GM11168 (cell line): ENCODE measurements around the gene PGAP2.

Source experiments
- in situ Hi-C: fragments of 300-500 bp; cut with MboI; formaldehyde crosslinking; loops from one replicate; pipeline ENCODE4 v1.12.0; 2022; ENCODE audit warnings: low sequenced_read_pairs; ENCODE audit not compliant: unreplicated experiment

Gene PGAP2

DNA sequence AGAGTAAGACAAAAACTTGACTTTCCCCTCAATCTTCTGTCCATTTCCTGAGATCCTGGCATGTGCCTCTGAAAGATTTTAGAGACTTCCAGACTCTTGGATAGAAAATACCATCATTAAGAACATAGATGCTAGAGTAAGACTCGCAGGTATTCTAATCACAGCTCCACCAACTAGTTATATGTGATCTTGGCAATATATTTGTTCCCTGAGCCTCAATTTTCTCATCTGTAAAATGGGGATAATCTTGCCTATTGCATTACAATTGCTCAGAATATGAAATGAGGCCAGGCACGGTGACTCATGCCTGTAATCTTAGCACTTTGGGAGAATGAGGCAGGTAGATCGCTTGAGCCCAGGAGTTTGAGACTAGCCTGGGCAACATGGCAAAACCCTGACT is 21.7 kb downstream of the PGAP2 start:
- in situ Hi-C loops = no loop called here

DNA sequence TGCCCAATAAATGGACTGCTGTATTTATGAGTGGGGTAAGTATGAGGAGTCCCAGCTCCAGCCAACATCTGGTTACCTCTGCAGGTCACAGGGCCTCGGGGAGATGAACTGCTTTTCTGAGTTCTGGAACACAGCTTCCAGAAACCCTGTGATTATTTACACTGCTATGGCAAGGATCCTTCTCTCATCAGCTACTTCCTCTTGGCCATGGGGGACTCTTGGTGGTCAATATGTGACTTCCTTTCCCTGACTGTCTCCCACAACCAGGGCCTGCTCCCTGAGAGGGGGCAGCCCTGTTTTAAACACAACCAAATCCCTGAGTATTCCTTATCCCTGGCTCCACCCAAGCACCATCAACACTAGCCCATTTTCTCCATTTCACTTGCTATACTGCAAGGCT is 22.4 kb downstream of the PGAP2 start:
- in situ Hi-C loops = no loop called here

- in situ Hi-C loops = no loop called here
Measured at GRCh38 chr11:3831378-3832239, 23.2 kb downstream of the PGAP2 start.

GRCh38 chr11:3832816-3833215 is 24.5 kb downstream of the PGAP2 start:
- in situ Hi-C loops = no loop called here

DNA sequence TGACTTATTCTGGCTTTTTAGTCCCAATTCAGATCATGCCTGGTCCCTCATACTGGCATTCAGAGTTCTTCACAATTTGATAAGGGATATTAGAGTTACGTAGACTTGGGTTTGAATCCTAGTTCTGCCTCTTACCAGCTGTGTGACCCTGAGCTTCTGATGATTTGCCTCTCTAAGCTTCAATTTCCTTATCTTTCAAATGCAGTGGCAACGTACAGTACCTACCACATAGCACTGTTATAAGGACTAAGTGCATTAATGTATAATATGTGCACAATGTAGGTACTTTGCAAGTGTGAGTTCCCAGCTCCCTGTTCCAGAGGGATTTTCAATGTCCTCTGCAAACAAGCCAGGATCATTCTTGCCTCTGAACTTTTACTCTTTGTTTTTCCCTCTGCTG is 25.1 kb downstream of the PGAP2 start:
- in situ Hi-C loops = no loop called here

DNA sequence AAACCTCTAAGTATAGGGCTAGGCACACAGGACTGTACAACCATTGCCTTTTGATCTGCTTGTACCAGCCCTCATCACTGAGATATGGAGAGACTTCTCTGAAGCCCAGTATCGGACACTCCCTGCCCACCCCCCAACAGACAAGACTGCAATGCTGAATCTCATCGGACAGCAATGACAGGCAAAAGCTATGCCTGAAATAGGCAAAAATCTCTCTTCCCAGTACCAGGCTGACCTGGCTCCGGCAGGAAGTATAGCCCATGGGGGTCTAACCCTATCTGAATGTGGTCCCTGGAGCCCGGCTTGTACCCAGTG is 25.9 kb downstream of the PGAP2 start:
- in situ Hi-C loops = no loop called here

DNA sequence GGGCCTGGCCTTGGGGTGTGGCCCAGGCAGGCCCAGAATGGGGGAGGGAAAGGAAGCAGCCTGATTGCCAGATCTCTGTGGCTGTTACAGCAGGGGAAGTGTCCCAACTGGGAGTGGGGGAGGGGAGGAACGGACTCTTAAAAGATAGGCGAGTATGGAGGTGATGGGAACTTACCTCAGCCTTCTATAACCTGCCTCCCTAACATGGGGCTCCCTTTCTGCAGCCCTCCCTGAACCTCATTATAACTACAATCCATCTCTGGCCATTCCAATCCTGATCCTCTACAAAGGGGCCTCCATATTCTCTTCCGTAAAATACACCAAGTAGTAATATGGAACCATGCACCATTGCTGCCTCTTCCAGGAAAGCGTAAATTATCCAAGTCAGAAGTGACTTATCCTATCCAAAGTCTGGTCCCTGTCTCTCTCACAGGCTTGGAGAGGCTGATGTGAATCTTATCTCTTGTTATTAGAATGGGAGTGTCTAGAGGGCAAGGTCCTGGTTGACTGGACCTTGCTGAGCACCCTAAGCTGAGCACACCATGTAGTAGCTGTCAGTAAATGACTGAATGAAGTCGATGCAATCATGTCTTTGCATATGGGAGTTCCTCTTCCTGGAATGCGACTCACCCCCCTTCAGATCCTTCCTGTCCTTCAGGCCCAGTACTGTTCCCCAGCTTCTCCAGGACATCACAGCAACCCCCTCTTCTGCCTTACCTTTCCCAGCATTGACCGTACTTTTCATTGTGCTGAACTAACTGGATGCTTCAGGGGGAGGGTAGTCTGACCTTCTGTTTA is 26.5 kb downstream of the PGAP2 start:
- in situ Hi-C loops = no loop called here

DNA sequence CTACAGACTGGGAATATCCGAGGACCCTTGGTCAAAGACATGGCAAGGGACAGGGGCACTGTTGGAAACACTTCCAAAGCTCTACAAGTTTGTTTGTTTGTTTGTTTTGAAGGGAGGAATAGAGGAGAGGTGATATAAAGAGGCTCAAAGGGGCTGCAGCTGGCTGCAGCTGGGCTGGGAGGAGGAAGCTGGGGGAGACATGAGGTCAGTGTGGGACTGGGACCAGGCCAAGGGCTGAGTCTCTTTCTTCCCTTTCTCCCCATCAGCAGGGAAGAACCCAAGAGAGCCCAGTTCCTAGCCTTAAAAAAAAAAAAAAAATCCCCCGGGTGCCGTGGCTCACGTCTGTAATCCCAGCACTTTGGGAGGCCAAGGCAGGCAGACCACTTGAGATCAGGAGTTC is 27.4 kb downstream of the PGAP2 start:
- in situ Hi-C loops = no loop called here

DNA sequence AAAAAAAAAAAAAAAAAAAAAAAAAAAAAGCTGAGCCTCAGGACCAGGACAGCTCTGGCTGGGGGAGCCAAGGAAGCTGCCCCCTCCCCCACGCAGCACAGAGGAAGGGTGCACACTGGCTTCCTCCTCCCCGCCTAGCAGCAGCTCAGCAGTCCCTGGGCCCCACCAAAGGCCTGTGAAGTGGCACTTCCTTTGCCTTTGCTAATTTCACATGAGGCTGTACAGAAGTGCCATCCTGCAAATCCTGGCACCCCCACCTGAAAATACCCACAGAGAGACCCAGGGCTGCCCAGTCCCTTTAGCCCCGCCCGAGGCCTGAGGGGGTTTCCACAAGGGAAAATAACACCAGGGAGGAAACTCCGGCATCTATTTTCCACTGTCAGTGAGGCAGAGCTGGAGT is 28.5 kb downstream of the PGAP2 start:
- in situ Hi-C loops = no loop called here

GRCh38 chr11:3837793-3838192 is 29.4 kb downstream of the PGAP2 start:
- in situ Hi-C loops = no loop called here

DNA sequence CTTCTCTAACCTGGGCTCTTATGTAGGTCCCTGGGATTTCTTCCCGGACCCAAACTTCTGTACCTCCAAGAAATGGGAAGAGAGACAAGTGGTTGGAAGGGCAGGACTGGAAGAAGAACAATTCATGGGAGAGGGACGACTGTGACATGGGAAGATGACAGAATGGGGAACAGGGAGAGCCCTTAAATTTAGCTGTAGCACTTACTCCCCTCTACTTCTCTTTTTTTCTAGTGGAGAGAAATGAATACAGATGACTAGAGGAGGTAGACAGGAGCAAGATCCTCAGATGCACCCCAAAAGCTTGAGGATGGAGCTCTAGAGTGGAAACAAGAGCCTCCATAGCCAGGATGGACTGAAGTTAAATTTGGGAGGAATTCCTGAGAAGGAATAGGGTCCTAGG is 30.1 kb downstream of the PGAP2 start:
- in situ Hi-C loops = no loop called here

DNA sequence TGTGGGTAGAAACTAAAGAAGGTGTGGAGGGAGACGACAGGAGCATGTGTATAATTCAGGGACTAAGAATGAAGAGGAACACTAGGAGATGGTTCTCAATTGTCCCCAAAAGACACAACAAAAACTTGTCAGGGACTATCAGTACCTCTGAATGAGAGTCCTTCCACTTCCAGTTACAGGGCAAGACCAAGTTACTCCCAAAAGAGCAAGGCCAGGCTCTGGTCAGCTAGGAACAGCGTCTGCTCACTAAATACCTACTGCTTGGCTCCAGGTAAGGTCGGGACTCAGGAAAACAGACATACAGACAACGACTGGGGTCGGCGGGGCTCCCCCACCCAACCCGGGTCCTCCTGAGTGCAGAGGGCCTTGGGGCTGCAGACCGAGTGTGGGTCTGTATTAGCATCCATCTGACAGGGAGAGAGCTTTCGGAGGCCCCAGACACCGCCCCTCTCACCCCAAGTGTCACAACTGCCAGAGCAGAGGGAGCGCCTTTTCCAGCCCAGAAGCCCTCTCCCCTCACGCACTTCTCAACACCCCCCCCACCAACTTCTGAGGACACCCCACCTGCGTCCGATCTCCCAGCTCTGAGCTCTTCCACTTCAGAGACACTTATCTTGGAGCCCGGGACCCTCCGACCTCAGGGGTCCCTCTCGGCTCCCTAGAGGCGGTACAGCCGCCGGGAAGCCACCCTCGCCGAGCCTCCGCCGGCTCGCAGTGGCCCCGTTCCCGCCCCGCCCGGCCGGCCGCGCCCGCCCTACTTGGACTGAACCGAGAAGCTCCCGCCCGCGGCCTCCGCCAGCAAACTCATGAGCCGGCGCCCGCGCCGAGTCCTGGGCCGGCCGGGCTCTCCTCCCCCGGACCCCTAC is 31.9 kb downstream of the PGAP2 start:
- in situ Hi-C loops = no loop called here

DNA sequence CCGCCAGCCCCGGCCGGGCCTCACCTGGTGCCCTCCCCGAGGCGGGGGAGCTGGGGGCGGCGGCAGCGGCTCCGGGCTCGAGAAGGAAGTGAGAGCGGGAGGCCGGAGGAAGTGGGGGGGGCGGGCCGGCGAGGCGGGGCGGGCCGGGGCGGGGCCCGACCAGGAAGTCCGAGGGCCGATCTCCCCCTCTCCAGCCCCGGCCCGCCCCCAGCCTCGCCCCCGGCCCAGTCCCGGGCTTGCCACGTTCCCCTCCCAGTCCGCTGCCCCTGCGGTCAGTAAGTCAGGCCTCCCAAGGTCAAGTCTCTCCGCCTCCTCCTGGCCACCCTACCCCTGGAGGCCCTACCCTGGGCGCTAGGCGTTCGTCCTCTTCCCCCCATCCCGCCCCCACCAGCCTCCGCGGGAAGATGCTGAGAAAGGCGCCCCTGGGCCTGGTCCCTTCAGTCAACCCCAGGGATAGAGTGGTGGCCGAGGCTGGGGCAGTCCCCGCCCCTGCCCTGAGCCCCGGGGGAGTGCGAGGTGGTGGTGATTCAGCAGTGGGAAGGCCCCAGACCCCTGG is 32.6 kb downstream of the PGAP2 start, which contains the start of gene RHOG:
RHOG (minus strand) TSS at position 90 of the 556 bp plus-strand sequence. CDS start 12,821 bp downstream, outside the sequence.
- in situ Hi-C loops = no loop called here

DNA sequence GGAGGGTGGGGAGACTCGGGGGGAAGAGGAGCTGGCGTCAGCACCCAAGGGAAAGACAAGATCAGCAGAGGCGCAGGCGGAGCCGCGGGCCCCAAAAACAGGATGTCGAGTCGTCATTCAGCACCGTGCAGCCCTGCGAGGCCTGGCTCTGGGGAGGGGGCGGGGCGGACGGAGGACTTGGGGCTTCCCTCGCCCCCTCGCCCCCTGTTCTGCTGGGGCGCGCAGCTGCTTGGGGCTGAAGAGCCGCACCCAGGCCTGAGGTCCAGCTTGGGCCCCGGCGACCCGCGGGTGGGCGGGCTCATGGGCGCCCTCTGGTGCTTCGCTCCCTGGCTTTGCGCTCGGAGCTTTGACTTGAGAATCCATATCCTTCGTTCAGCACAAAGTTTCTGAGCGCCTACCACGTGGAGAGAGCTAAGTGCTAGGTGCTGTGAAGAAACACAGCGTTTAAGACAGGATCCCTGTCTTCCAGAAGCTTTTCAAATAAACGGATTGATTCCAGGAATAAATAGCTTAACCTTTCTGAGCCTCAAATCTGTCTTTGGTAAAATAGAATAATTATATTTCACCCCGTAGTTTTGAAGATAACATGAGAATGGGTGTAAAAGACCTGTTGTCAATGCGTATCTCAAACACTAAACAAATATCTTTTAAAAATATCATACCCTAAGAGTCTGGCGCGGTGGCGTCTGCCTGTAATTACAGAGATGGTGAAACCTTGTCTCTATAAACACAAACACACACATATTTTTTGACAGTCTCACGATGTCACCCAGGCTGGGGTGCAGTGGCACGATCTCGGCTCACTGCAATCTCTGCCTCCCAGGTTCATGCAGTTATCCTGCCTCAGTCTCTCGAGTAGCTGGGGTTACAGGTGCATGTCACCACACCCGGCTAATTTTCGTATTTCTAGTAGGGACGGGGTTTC is 33.3 kb downstream of the PGAP2 start:
- in situ Hi-C loops = no loop called here

GRCh38 chr11:3843326-3843725 is 35.0 kb downstream of the PGAP2 start:
- in situ Hi-C loops = no loop called here

- in situ Hi-C loops = loop anchor here (5.0 kb wide), 1 partner anchor 222 kb away; no protein-coding TSS in a partner anchor
Measured at GRCh38 chr11:3845246-3845645, 36.9 kb downstream of the PGAP2 start.

DNA sequence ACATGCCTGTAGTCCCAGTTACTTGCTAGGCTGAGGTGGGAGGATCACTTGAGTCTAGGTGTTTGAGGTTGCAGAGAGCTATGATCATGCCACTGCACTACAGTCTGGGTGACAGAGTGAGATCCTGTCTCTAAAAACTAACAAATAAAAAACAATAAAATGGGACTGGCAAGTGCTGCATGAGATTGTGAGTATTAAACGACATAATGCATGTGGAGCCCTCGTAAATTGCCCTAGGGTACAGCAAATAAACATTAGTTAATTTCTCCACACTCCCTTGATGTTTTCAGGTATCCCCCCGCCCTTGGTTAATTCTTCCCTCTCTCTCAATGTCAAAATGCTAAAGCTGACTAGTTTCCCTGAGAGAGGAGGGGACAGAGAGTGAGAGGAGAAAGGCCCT is 37.3 kb downstream of the PGAP2 start:
- in situ Hi-C loops = loop anchor here (5.0 kb wide), 1 partner anchor 222 kb away; no protein-coding TSS in a partner anchor

DNA sequence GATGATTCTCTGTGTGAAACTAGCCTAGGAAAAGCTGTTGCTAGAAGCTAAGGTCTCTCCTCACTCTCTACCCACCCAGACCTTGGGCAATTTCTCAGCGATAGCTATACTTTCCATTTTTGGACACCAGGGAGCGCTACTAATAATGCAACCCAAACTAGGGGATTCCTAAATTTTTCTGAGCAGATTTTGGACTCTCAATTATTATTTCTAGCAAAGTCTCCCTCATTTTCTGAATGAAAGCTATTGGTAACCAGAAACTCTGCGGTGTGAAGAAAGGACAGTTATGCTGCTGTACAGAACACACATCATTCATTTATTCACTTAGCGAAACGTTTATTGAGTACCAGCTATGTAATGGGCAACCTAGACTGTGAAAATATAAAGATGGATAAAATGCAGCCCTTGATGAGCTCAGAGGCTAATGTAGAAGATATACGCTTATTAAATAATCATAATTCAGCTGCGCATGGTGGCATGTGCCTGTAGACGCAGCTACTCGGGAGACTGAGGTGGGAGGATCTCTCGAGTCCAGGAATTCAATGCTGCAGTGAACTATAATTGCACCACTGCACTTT is 41.0 kb downstream of the PGAP2 start:
- in situ Hi-C loops = loop anchor here (5.0 kb wide), 1 partner anchor 218 kb away; no protein-coding TSS in a partner anchor

GRCh38 chr11:3853545-3853842 is 45.1 kb downstream of the PGAP2 start:
- in situ Hi-C loops = loop anchor here (10.0 kb wide), 1 partner anchor 111 kb away; no protein-coding TSS in a partner anchor
